ENCODE results near the gene ARMCX5.
A peak's percentile ranks its signal among the peaks of the same experiment; 100 is the strongest.

ARMCX5 gene

GRCh38 chrX:102650903-102651241 lies 51.6 kb downstream of the ARMCX5 start:
- H3K4me3 ChIP-seq (ENCODE audit: insufficient read depth in 1 of 2, low read depth in 1 of 2, low read length in 2 of 2), result peak overlapping the region; percentile 59 to 76
- H2BK12ac ChIP-seq (ENCODE audit: low read length in 2 of 2), result no peak overlapping the region
- no peak overlapping the region for H2AK5ac ChIP-seq (ENCODE audit: low read length, severe bottlenecking)
- H2BK120ac ChIP-seq (ENCODE audit: low read depth, low read length), result no peak overlapping the region
- no peak overlapping the region for H4K91ac ChIP-seq (ENCODE audit: low read length)
- no peak overlapping the region for H3K27ac ChIP-seq (ENCODE audit: low read length, poor library complexity, severe bottlenecking)
- H3K14ac ChIP-seq (ENCODE audit: low read length in 2 of 2), result no peak overlapping the region
- no peaks in the 10 kb centered on the region for H3K27me3 ChIP-seq (ENCODE audit: control insufficient read depth in 1 of 2, insufficient read depth in 1 of 2, low read length in 2 of 2)
- H2AFZ ChIP-seq (ENCODE audit: low read depth, low read length), result no peak overlapping the region
- peak overlapping the region; percentile 85 for H3K9ac ChIP-seq (ENCODE audit: low read length)
- H3K18ac ChIP-seq (ENCODE audit: low read depth in 1 of 2, low read length in 2 of 2), result peak overlapping the region in 1 of 2 experiments; percentile 34
- no peak for DNase-seq
- H2BK15ac ChIP-seq (ENCODE audit: low read depth, poor library complexity, severe bottlenecking), result no peak overlapping the region
- H3K79me1 ChIP-seq (replicated peaks; ENCODE audit: low read length, poor library complexity, severe bottlenecking), result peaks cover 9% of the 10 kb centered on the region
- 0% methylated on average over 2 of the region's 23 CpGs for WGBS
- peaks cover 4% of the 10 kb centered on the region for H3K4me1 ChIP-seq (ENCODE audit: control insufficient read depth, insufficient read depth, low read depth, low read length)
- no peaks in the 10 kb centered on the region for H3K36me3 ChIP-seq (ENCODE audit: control insufficient read depth in 1 of 2, insufficient read depth in 2 of 2, low read depth in 1 of 2, low read length in 2 of 2)
- H3K23ac ChIP-seq (ENCODE audit: low read length in 2 of 2), result no peak overlapping the region
- H3K4ac ChIP-seq (ENCODE audit: low read depth in 1 of 2, low read length in 2 of 2), result no peak overlapping the region
- H4K8ac ChIP-seq (ENCODE audit: low read length), result no peak overlapping the region
- no peak overlapping the region for H2BK5ac ChIP-seq (ENCODE audit: low read depth, low read length, poor library complexity, severe bottlenecking)
- H3K9me3 ChIP-seq (ENCODE audit: control insufficient read depth, low read length), result no peaks in the 10 kb centered on the region
- H3K4me2 ChIP-seq (ENCODE audit: low read length, poor library complexity, severe bottlenecking), result peak overlapping the region; percentile 87

GRCh38 chrX:102651242-102652011 lies 52.1 kb downstream of the ARMCX5 start, which contains the start of gene GPRASP1:
GPRASP1 (plus strand) TSS chrX:102651483; CDS start chrX:102653914, 2,431 bp downstream.
- Histone ChIP-seq H2AFZ (ENCODE audit: low read depth, low read length) (peak within 1 kb of the TSS; percentile 11), H3K9ac (ENCODE audit: low read length) (peak within 1 kb of the TSS; percentile 85), H2AK5ac (ENCODE audit: low read length, severe bottlenecking) (no peak within 1 kb of the TSS), H3K18ac (ENCODE audit: low read depth in 1 of 2, low read length in 2 of 2) (peak within 1 kb of the TSS; percentile 12 to 77), H3K23ac (ENCODE audit: low read length in 2 of 2) (no peak within 1 kb of the TSS), H2BK5ac (ENCODE audit: low read depth, low read length, poor library complexity, severe bottlenecking) (no peak within 1 kb of the TSS), H3K4me3 (ENCODE audit: insufficient read depth in 1 of 2, low read depth in 1 of 2, low read length in 2 of 2) (peak within 1 kb of the TSS; percentile 59 to 76), H4K91ac (ENCODE audit: low read length) (peak within 1 kb of the TSS; percentile 39), H3K4me2 (ENCODE audit: low read length, poor library complexity, severe bottlenecking) (peak within 1 kb of the TSS; percentile 87), H3K27me3 (ENCODE audit: control insufficient read depth in 1 of 2, insufficient read depth in 1 of 2, low read length in 2 of 2) (no peaks in the 10 kb centered on the region), H2BK15ac (ENCODE audit: low read depth, poor library complexity, severe bottlenecking) (no peak within 1 kb of the TSS), H2BK120ac (ENCODE audit: low read depth, low read length) (no peak within 1 kb of the TSS), H4K8ac (ENCODE audit: low read length) (no peak within 1 kb of the TSS), H3K4ac (ENCODE audit: low read depth in 1 of 2, low read length in 2 of 2) (no peak within 1 kb of the TSS), H3K36me3 (ENCODE audit: control insufficient read depth in 1 of 2, insufficient read depth in 2 of 2, low read depth in 1 of 2, low read length in 2 of 2) (no peaks in the 10 kb centered on the region), H3K9me3 (ENCODE audit: control insufficient read depth, low read length) (no peaks in the 10 kb centered on the region), H2BK12ac (ENCODE audit: low read length in 2 of 2) (no peak within 1 kb of the TSS), H3K79me1 (replicated peaks; ENCODE audit: low read length, poor library complexity, severe bottlenecking) (peaks cover 9% of the 10 kb centered on the region), H3K4me1 (ENCODE audit: control insufficient read depth, insufficient read depth, low read depth, low read length) (peaks cover 4% of the 10 kb centered on the region), H3K27ac (ENCODE audit: low read length, poor library complexity, severe bottlenecking) (no peak within 1 kb of the TSS), H3K14ac (ENCODE audit: low read length in 2 of 2) (peak within 1 kb of the TSS in 1 of 2 experiments; percentile 48)
- DNase-seq, result peak; percentile 45
- 4% methylated on average over 10 of the region's 61 CpGs for WGBS

- Histone ChIP-seq H3K9ac (ENCODE audit: low read length) (peak overlapping the region; percentile 85), H3K9me3 (ENCODE audit: control insufficient read depth, low read length) (no peaks in the 10 kb centered on the region), H4K8ac (ENCODE audit: low read length) (no peak overlapping the region), H3K14ac (ENCODE audit: low read length in 2 of 2) (no peak overlapping the region), H3K4me3 (ENCODE audit: insufficient read depth in 1 of 2, low read depth in 1 of 2, low read length in 2 of 2) (peak overlapping the region; percentile 59 to 76), H2BK12ac (ENCODE audit: low read length in 2 of 2) (no peak overlapping the region), H2BK5ac (ENCODE audit: low read depth, low read length, poor library complexity, severe bottlenecking) (no peak overlapping the region), H3K4me1 (ENCODE audit: control insufficient read depth, insufficient read depth, low read depth, low read length) (peaks cover 4% of the 10 kb centered on the region), H2BK120ac (ENCODE audit: low read depth, low read length) (no peak overlapping the region), H3K36me3 (ENCODE audit: control insufficient read depth in 1 of 2, insufficient read depth in 2 of 2, low read depth in 1 of 2, low read length in 2 of 2) (no peaks in the 10 kb centered on the region), H3K4me2 (ENCODE audit: low read length, poor library complexity, severe bottlenecking) (peak overlapping the region; percentile 87), H2BK15ac (ENCODE audit: low read depth, poor library complexity, severe bottlenecking) (no peak overlapping the region), H3K79me1 (replicated peaks; ENCODE audit: low read length, poor library complexity, severe bottlenecking) (peaks cover 9% of the 10 kb centered on the region), H2AK5ac (ENCODE audit: low read length, severe bottlenecking) (no peak overlapping the region), H3K27ac (ENCODE audit: low read length, poor library complexity, severe bottlenecking) (no peak overlapping the region), H4K91ac (ENCODE audit: low read length) (no peak overlapping the region), H3K23ac (ENCODE audit: low read length in 2 of 2) (no peak overlapping the region), H2AFZ (ENCODE audit: low read depth, low read length) (no peak overlapping the region), H3K18ac (ENCODE audit: low read depth in 1 of 2, low read length in 2 of 2) (peak overlapping the region in 1 of 2 experiments; percentile 12), H3K27me3 (ENCODE audit: control insufficient read depth in 1 of 2, insufficient read depth in 1 of 2, low read length in 2 of 2) (no peaks in the 10 kb centered on the region), H3K4ac (ENCODE audit: low read depth in 1 of 2, low read length in 2 of 2) (no peak overlapping the region)
- DNase-seq, result peak; percentile 62
- WGBS, result 5% methylated on average over 11 of the region's 22 CpGs
Observed at GRCh38 chrX:102652031-102652688, 52.8 kb downstream of the ARMCX5 start.
